ENCODE measurements around the gene SRRT. TPM values are rescaled to one million over a fixed set of nuclear protein-coding genes. Genes with fewer than 3 reads are reported as not detected.

SRRT gene
- 67.0 and 81.0 TPM in 2 replicates for total RNA-seq

GRCh38 chr7:100874577-100875355 lies at the start of gene SRRT:
SRRT (plus strand) TSS chr7:100875103; CDS start chr7:100875591, 488 bp downstream.

GRCh38 chr7:100827330-100828226 lies 47.3 kb upstream of the SRRT start, which contains the start of gene EPHB4:
EPHB4 (minus strand) TSS chr7:100827523; CDS start chr7:100827030, 493 bp downstream.

GRCh38 chr7:100852048-100852872 lies 22.6 kb upstream of the SRRT start, which contains the start of gene SLC12A9:
SLC12A9 (plus strand) TSS chr7:100852713; CDS start chr7:100854198, 1,485 bp downstream.

GRCh38 chr7:100867040-100867775 lies 7.7 kb upstream of the SRRT start, which contains the start of gene TRIP6:
TRIP6 (plus strand) TSS chr7:100867387; CDS start chr7:100867498, 111 bp downstream.

GRCh38 chr7:100888988-100889750 lies 14.3 kb downstream of the SRRT start, which contains the start of gene UFSP1:
UFSP1 (minus strand) TSS chr7:100889715; CDS start chr7:100889271, 444 bp downstream.

GRCh38 chr7:100895701-100895955 lies 20.7 kb downstream of the SRRT start, which contains the start of gene ACHE:
ACHE (minus strand) TSS chr7:100895888; CDS start chr7:100894232, 1,656 bp downstream.

Other genes starting within 250 kb of the SRRT start
- under 0.01 and 0.44 TPM in 2 replicates for gene TFR2, start 233.6 kb upstream of the SRRT start, total RNA-seq
- not detected in 2 replicates for gene ACTL6B, start 218.7 kb upstream of the SRRT start, total RNA-seq
- gene GNB2, start 201.4 kb upstream of the SRRT start, total RNA-seq, result 266 and 289 TPM in 2 replicates
- 12.0 and 14.1 TPM in 2 replicates for gene GIGYF1, start 180.9 kb upstream of the SRRT start, total RNA-seq
- 50.1 and 59.9 TPM in 2 replicates for gene POP7, start 169.0 kb upstream of the SRRT start, total RNA-seq
- gene EPO, start 154.6 kb upstream of the SRRT start, total RNA-seq, result not detected in 2 replicates
- not detected in 2 replicates for gene ZAN, start 141.5 kb upstream of the SRRT start, total RNA-seq
- gene EPHB4, start 47.6 kb upstream of the SRRT start, total RNA-seq, result 141 and 146 TPM in 2 replicates
- gene SLC12A9, start 22.4 kb upstream of the SRRT start, total RNA-seq, result 22.0 and 31.9 TPM in 2 replicates
- 107 and 117 TPM in 2 replicates for gene TRIP6, start 7.7 kb upstream of the SRRT start, total RNA-seq
- gene UFSP1, start 14.6 kb downstream of the SRRT start, total RNA-seq, result 2.8 and 4.8 TPM in 2 replicates
- gene ACHE, start 20.8 kb downstream of the SRRT start, total RNA-seq, result 0.54 and 0.67 TPM in 2 replicates
- gene MUC3A, start 74.4 kb downstream of the SRRT start, total RNA-seq, result not detected in 2 replicates
- gene MUC12, start 94.5 kb downstream of the SRRT start, total RNA-seq, result not detected in 2 replicates
- not detected in 2 replicates for gene MUC17, start 145.0 kb downstream of the SRRT start, total RNA-seq
- 11.8 and 14.0 TPM in 2 replicates for gene TRIM56, start 210.4 kb downstream of the SRRT start, total RNA-seq

All from mammary microvascular endothelial cell (primary cell).